Ectodermal cell (in vitro differentiated cells): ENCODE data around the gene MED25.

Experiments used
- H3K27ac ChIP-seq: 2 replicates; pipeline ENCODE4 v1.7.0; 2013; ENCODE audit warnings: mild to moderate bottlenecking, low read depth, low read length; ENCODE audit not compliant: insufficient read depth, poor library complexity, severe bottlenecking
- H3K27me3 ChIP-seq: 2 replicates; pipeline ENCODE4 v1.7.0; 2013; ENCODE audit warnings: mild to moderate bottlenecking, low read length; ENCODE audit not compliant: insufficient read depth, control insufficient read depth, poor library complexity, severe bottlenecking
- H3K36me3 ChIP-seq: one replicate; pipeline ENCODE4 v1.7.0; 2013; ENCODE audit warnings: low read length; ENCODE audit not compliant: control insufficient read depth, insufficient read depth
- H3K4me1 ChIP-seq: one replicate; pipeline ENCODE4 v1.7.0; 2013; ENCODE audit warnings: low read length; ENCODE audit not compliant: control insufficient read depth, insufficient read depth
- H3K4me3 ChIP-seq: 2 replicates; pipeline ENCODE4 v1.7.0; 2013; ENCODE audit warnings: low read depth, low read length, control low read depth; ENCODE audit not compliant: insufficient read depth
- H3K9me3 ChIP-seq: 2 replicates; pipeline ENCODE4 v1.7.0; 2013; ENCODE audit warnings: mild to moderate bottlenecking, low read length, moderate library complexity; ENCODE audit not compliant: control insufficient read depth
- WGBS, 2 experiments: methylation state at CpG; one replicate each; pipeline ENCODE4 v1.1.7; 2013; ENCODE audit warnings: missing lambda C conversion rate in 2 of 2; 5-methylcytosine and 5-hydroxymethylcytosine counted together

Gene MED25

GRCh38 chr19:49795615-49796014, 22.5 kb upstream of the MED25 start:
- H3K36me3 ChIP-seq = peaks cover 46% of the 10 kb centered on the region
- 94 to 97% methylated on average over 20 of the region's 20 CpGs for WGBS, 2 experiments

GRCh38 chr19:49798574-49798973, 19.5 kb upstream of the MED25 start:
- no peak overlapping the region for H3K4me3 ChIP-seq
- no peaks in the 10 kb centered on the region for H3K9me3 ChIP-seq
- peaks cover 14% of the 10 kb centered on the region for H3K4me1 ChIP-seq
- H3K27ac ChIP-seq = no peak overlapping the region
- H3K36me3 ChIP-seq = peaks cover 32% of the 10 kb centered on the region
- WGBS, 2 experiments = 93 to 98% methylated on average over 11 of the region's 11 CpGs
- no peaks in the 10 kb centered on the region for H3K27me3 ChIP-seq

More at GRCh38 chr19:49795615-49796014, 22.5 kb upstream of the MED25 start:
- H3K27me3 ChIP-seq = no peaks in the 10 kb centered on the region
- no peaks in the 10 kb centered on the region for H3K9me3 ChIP-seq
- no peak overlapping the region for H3K4me3 ChIP-seq
- H3K4me1 ChIP-seq = no peaks in the 10 kb centered on the region
- H3K27ac ChIP-seq = no peak overlapping the region

- Histone ChIP-seq H3K36me3 (peaks cover 31% of the 10 kb centered on the region), H3K4me1 (peaks cover 14% of the 10 kb centered on the region), H3K9me3 (no peaks in the 10 kb centered on the region), H3K4me3 (no peak overlapping the region), H3K27ac (no peak overlapping the region), H3K27me3 (no peaks in the 10 kb centered on the region)
- WGBS, 2 experiments = 95% methylated on average over 28 of the region's 28 CpGs
Measured at GRCh38 chr19:49799271-49799797, 18.8 kb upstream of the MED25 start.

- no peaks in the 10 kb centered on the region for H3K27me3 ChIP-seq
- H3K27ac ChIP-seq = no peak overlapping the region
- peaks cover 14% of the 10 kb centered on the region for H3K4me1 ChIP-seq
- H3K9me3 ChIP-seq = no peaks in the 10 kb centered on the region
- H3K4me3 ChIP-seq = no peak overlapping the region
- WGBS, 2 experiments = 94 to 96% methylated on average over 25 of the region's 25 CpGs
- H3K36me3 ChIP-seq = peaks cover 36% of the 10 kb centered on the region
Measured at GRCh38 chr19:49799798-49800376, 18.2 kb upstream of the MED25 start.

GRCh38 chr19:49800771-49801170, 17.3 kb upstream of the MED25 start:
- Histone ChIP-seq H3K27me3 (no peaks in the 10 kb centered on the region), H3K4me3 (no peak overlapping the region), H3K27ac (no peak overlapping the region), H3K9me3 (no peaks in the 10 kb centered on the region), H3K36me3 (peaks cover 31% of the 10 kb centered on the region), H3K4me1 (peaks cover 14% of the 10 kb centered on the region)
- 95% methylated on average over 10 of the region's 10 CpGs for WGBS, 2 experiments

GRCh38 chr19:49801401-49801888, 16.6 kb upstream of the MED25 start:
- no peaks in the 10 kb centered on the region for H3K9me3 ChIP-seq
- H3K27me3 ChIP-seq = no peaks in the 10 kb centered on the region
- peaks cover 34% of the 10 kb centered on the region for H3K36me3 ChIP-seq
- WGBS, 2 experiments = 88 to 91% methylated on average over 31 to 32 of the region's 32 CpGs
- H3K4me3 ChIP-seq = peak overlapping the region; percentile 30
- peaks cover 14% of the 10 kb centered on the region for H3K4me1 ChIP-seq
- H3K27ac ChIP-seq = no peak overlapping the region

- WGBS, 2 experiments = 33 to 34% methylated on average over 38 of the region's 38 CpGs
- Histone ChIP-seq H3K4me3 (peak overlapping the region; percentile 30), H3K27me3 (no peaks in the 10 kb centered on the region), H3K9me3 (no peaks in the 10 kb centered on the region), H3K4me1 (peaks cover 14% of the 10 kb centered on the region), H3K27ac (no peak overlapping the region), H3K36me3 (peaks cover 28% of the 10 kb centered on the region)
Measured at GRCh38 chr19:49801966-49802661, 16.0 kb upstream of the MED25 start.

DNA sequence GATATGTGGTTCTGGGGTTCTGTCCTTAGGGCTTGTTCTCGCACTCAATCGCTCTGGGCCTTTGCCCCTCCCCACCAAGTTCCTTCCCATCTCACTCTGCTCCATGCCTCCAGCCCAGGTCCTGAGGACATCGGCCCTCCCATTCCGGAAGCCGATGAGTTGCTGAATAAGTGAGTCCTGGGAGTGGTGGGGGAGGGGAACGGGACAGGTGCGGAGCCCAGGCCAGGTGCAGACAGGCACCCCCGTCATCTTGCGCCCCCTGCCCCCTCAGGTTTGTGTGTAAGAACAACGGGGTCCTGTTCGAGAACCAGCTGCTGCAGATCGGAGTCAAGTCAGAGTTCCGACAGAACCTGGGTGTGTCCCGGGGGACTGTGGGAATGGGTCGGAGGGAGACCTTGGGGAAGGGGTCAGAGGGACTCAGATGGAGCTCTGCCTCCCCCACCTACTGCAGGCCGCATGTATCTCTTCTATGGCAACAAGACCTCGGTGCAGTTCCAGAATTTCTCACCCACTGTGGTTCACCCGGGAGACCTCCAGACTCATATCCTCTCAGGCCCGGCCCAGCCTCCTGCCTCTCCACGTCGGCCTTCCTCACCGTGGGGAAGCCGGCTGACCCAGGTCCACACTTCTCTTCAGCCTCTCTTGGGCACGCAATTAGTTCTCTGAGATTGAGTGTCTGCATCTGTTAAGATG, 15.1 kb upstream of the MED25 start:
- WGBS, 2 experiments = 92 to 93% methylated on average over 24 of the region's 24 CpGs
- H3K9me3 ChIP-seq = no peaks in the 10 kb centered on the region
- H3K4me1 ChIP-seq = peaks cover 14% of the 10 kb centered on the region
- no peak overlapping the region for H3K4me3 ChIP-seq
- peaks cover 28% of the 10 kb centered on the region for H3K36me3 ChIP-seq
- no peaks in the 10 kb centered on the region for H3K27me3 ChIP-seq
- H3K27ac ChIP-seq = no peak overlapping the region

- Histone ChIP-seq H3K27ac (no peak overlapping the region), H3K36me3 (peaks cover 28% of the 10 kb centered on the region), H3K4me3 (no peak overlapping the region), H3K27me3 (no peaks in the 10 kb centered on the region), H3K9me3 (no peaks in the 10 kb centered on the region), H3K4me1 (peaks cover 14% of the 10 kb centered on the region)
- 97% methylated on average over 6 of the region's 6 CpGs for WGBS, 2 experiments
Measured at GRCh38 chr19:49803529-49803856, 14.6 kb upstream of the MED25 start.
